Parathyroid adenoma (tissue), 2 donors: ENCODE results near the gene NT5DC2.

ENCODE experiments used
- H2AFZ ChIP-seq: fragments of 300-600 bp; sonication (generic); one replicate; pipeline ENCODE4 v1.7.0; 2017; ENCODE audit warnings: antibody characterized with exemption, mild to moderate bottlenecking
- H3K27ac ChIP-seq: fragments of 300-600 bp; sonication (generic); one replicate; pipeline ENCODE4 v1.7.0; 2017
- H3K27me3 ChIP-seq: fragments of 300-600 bp; sonication (generic); one replicate; pipeline ENCODE4 v1.7.0; 2017; ENCODE audit warnings: low read length; ENCODE audit not compliant: control insufficient read depth, insufficient read depth
- H3K36me3 ChIP-seq: fragments of 300-600 bp; sonication (generic); one replicate; pipeline ENCODE4 v1.7.0; 2017; ENCODE audit warnings: low read length; ENCODE audit not compliant: control insufficient read depth, insufficient read depth
- H3K4me1 ChIP-seq: fragments of 300-600 bp; sonication (generic); one replicate; pipeline ENCODE4 v1.7.0; 2017; ENCODE audit warnings: control low read depth
- H3K4me2 ChIP-seq: fragments of 300-600 bp; sonication (generic); one replicate; pipeline ENCODE4 v1.7.0; 2017; ENCODE audit warnings: low read length
- H3K4me3 ChIP-seq: fragments of 300-600 bp; sonication (generic); one replicate; pipeline ENCODE4 v1.7.0; 2017; ENCODE audit warnings: low read depth, low read length
- H3K79me2 ChIP-seq: fragments of 300-600 bp; sonication (generic); one replicate; pipeline ENCODE4 v1.7.0; 2017; ENCODE audit warnings: control low read depth
- H3K9ac ChIP-seq: fragments of 300-600 bp; sonication (generic); one replicate; pipeline ENCODE4 v1.7.0; 2017; ENCODE audit warnings: mild to moderate bottlenecking
- H3K9me3 ChIP-seq: fragments of 300-600 bp; sonication (generic); one replicate; pipeline ENCODE4 v1.7.0; 2017; ENCODE audit warnings: low read length; ENCODE audit not compliant: control insufficient read depth
- CTCF ChIP-seq: fragments of 300-600 bp; sonication (generic); IDR thresholded peaks from one replicate; pipeline ENCODE4 v1.7.0; 2017; ENCODE audit warnings: antibody characterized with exemption, mild to moderate bottlenecking
- donor health status: primary hyperparathyroidism.

NT5DC2 gene

DNA sequence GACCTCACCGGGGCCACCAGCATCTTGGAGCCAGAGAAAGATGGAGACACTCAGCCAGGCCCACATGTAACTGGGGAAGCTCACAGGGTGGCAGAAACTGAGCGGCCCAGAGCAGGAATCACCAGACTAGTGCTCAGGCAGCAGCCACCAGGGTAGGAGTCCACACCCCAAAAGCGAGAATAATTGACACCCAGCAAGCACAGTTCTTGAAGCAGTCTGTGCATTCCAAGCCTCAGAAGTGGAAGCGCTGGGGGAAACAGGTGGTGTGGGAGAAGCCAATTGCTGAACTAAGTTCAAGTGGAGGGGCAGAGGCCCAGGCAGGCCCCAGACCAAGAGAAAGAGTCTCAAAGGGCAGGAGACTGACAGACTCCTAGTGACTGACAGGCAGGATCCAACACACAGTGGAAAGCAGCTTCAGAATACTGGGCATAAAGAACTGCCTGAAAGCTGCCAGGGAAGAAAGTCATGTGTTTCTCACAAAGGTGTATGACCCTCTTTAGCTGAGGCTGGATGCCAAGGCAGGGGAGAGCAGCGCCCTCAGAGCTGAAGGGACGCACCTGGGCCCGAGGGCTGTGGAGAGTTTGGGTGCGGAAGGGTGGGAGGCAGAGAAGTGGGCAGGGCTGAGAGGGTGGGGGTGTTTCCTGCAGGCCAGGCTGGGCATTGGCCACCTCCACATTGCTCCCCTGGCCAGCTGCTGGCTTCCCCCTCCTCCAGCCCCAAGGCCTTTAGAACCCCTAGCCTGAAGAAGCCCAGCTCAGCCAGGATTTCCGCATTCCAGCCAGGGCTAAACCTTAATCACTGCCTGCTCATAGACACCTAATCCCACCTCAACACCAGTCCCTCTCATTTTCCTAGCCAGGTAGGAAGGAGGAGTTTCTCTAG, 7.7 kb downstream of the NT5DC2 start:
- Histone ChIP-seq H3K27me3 (no peaks in the 10 kb centered on the region), H3K9ac (no peak overlapping the region), H3K27ac (no peak overlapping the region), H3K36me3 (no peaks in the 10 kb centered on the region), H3K4me3 (no peak overlapping the region), H3K79me2 (no peaks in the 10 kb centered on the region), H3K4me1 (peaks cover 4% of the 10 kb centered on the region), H3K9me3 (no peaks in the 10 kb centered on the region), H3K4me2 (no peak overlapping the region), H2AFZ (no peak overlapping the region)
- TF ChIP-seq CTCF = no peak

- Histone ChIP-seq H3K27me3 (no peaks in the 10 kb centered on the region), H3K79me2 (no peaks in the 10 kb centered on the region), H3K4me2 (no peak overlapping the region), H3K36me3 (no peaks in the 10 kb centered on the region), H3K4me1 (no peaks in the 10 kb centered on the region), H3K27ac (no peak overlapping the region), H3K9me3 (no peaks in the 10 kb centered on the region), H3K9ac (no peak overlapping the region), H3K4me3 (no peak overlapping the region), H2AFZ (no peak overlapping the region)
- no peak for TF ChIP-seq CTCF
These were observed 8.6 kb downstream of the NT5DC2 start for GRCh38 chr3:52524752-52525679.

DNA sequence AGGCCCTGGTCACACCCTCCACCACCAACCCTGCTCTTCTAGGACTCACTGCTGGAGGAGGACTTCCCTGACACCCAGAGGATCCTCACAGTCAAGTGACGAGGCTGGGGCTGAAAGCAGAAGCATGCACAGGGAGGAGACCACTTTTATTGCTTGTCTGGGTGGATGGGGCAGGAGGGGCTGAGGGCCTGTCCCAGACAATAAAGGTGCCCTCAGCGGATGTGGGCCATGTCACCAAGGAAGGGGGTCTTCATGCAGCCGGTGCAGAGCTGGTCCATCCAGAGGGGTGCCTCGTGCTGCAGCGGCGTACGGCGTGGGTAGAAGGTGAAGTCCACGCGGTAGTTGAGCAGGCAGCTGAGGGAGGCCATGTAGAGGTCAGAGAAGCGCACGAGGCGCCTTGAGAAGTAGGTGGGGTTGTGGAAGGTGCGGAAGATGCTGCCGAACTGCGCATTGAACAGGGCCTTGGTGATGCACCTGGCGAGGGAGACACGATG, 9.4 kb downstream of the NT5DC2 start:
- Histone ChIP-seq H3K27me3 (no peaks in the 10 kb centered on the region), H3K4me3 (no peak overlapping the region), H2AFZ (no peak overlapping the region), H3K4me2 (no peak overlapping the region), H3K9me3 (no peaks in the 10 kb centered on the region), H3K4me1 (no peaks in the 10 kb centered on the region), H3K27ac (no peak overlapping the region), H3K79me2 (no peaks in the 10 kb centered on the region), H3K36me3 (no peaks in the 10 kb centered on the region), H3K9ac (no peak overlapping the region)
- no peak for TF ChIP-seq CTCF

DNA sequence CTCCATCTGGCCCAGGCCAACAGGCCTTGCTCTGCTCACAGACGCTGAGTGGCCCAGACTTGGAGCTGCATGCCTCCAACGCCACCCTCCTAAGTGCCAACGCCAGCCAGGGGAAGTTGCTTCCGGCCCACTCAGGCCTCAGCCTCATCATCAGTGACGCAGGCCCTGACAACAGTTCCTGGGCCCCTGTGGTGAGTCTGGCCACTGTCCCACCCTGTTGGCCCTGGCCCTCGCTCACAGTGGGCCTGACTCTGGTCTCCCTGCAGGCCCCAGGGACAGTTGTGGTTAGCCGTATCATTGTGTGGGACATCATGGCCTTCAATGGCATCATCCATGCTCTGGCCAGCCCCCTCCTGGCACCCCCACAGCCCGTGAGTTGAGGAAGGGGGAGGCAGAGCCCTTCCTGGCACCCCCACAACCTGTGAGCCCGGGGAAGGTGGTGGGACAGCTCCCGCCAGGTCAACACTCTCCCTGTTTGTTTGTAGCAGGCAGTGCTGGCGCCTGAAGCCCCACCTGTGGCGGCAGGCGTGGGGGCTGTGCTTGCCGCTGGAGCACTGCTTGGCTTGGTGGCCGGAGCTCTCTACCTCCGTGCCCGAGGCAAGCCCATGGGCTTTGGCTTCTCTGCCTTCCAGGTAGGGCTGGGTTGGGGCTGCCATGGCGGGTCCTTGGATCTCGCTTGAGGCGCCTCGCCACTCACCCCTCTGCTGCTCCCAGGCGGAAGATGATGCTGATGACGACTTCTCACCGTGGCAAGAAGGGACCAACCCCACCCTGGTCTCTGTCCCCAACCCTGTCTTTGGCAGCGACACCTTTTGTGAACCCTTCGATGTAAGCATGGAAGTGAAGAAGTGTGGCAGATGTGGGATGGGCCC, 10.0 kb downstream of the NT5DC2 start:
- Histone ChIP-seq H3K79me2 (no peaks in the 10 kb centered on the region), H3K36me3 (no peaks in the 10 kb centered on the region), H3K9me3 (no peaks in the 10 kb centered on the region), H3K4me1 (no peaks in the 10 kb centered on the region), H3K27me3 (no peaks in the 10 kb centered on the region), H3K4me3 (no peak overlapping the region), H3K4me2 (no peak overlapping the region), H3K27ac (no peak overlapping the region), H3K9ac (no peak overlapping the region), H2AFZ (no peak overlapping the region)
- TF ChIP-seq CTCF = no peak
